Esophagus squamous epithelium (tissue), 5 donors: ENCODE data around the gene KIF4B. TPM values are rescaled to one million over a fixed set of nuclear protein-coding genes. Genes with fewer than 3 reads are reported as not detected.

ENCODE experiments used
- DNase-seq: peaks from one replicate; lab custom pipeline; 2025; lab: John Stamatoyannopoulos, UW
- H3K27ac ChIP-seq, 4 donors: fragments of 200-600 bp; sonication (generic); one replicate each; pipeline ENCODE4 v1.5.1; 2016 to 2019; ENCODE audit warnings: mild to moderate bottlenecking in 1 of 4
- H3K27me3 ChIP-seq, 4 donors: fragments of 200-600 bp; sonication (generic); 1 replicate in 3 of 4; 2 replicates in 1 of 4; pipeline versions ENCODE4 v1.5.1 to v1.6.0; 2017 to 2021; ENCODE audit warnings: antibody characterized with exemption in 1 of 4
- H3K36me3 ChIP-seq, 3 donors: fragments of 200-600 bp; sonication (generic); one replicate each; pipeline ENCODE4 v1.5.1; 2016 to 2019
- H3K4me1 ChIP-seq, 3 donors: fragments of 200-600 bp; sonication (generic); one replicate each; pipeline ENCODE4 v1.5.1; 2017 to 2019
- H3K4me3 ChIP-seq, 4 donors: fragments of 200-600 bp; sonication (generic); 1 replicate in 3 of 4; 2 replicates in 1 of 4; pipeline ENCODE4 v1.5.1; 2016 to 2019; ENCODE audit warnings: mild to moderate bottlenecking in 2 of 4, moderate library complexity in 1 of 4
- H3K9me3 ChIP-seq, 3 donors: fragments of 200-600 bp; sonication (generic); one replicate each; pipeline ENCODE4 v1.5.1; 2016 to 2019
- CTCF ChIP-seq, 6 experiments: fragments of 450-650 bp in 4 of 6; fragments of 200-600 bp in 2 of 6; sonication (generic) in 2 of 6; IDR thresholded peaks; one replicate each; pipeline ENCODE4 v1.5.1; 2016 to 2019; ENCODE audit warnings: antibody characterized with exemption in 6 of 6, mild to moderate bottlenecking in 4 of 6, moderate library complexity in 4 of 6
- POLR2A ChIP-seq, 4 donors: fragments of 450-650 bp; IDR thresholded peaks; one replicate each; pipeline ENCODE4 v1.6.1; 2017; ENCODE audit warnings: antibody characterized with exemption in 4 of 4, mild to moderate bottlenecking in 4 of 4, moderate library complexity in 3 of 4
- WGBS, 2 donors: methylation state at CpG; one replicate each; pipeline ENCODE4 v1.1.5; 2018; 5-methylcytosine and 5-hydroxymethylcytosine counted together
- intact Hi-C: fragments of 100-400 bp; cut with DNase I; formaldehyde crosslinking; loops from one replicate; pipeline ENCODE4 v1.15.0; 2022
- total RNA-seq, 4 donors: library from RNA; depleted of rRNA; stranded (reverse); fragments of >200 nt; gene quantifications; one replicate each; pipeline ENCODE4 v1.1.0, GENCODE V29; 2016
- donor health status: DM: yes; HTN: yes; CAD: no.

The KIF4B gene
- not detected for total RNA-seq

GRCh38 chr5:155013526-155013925 is at the start of gene KIF4B:
Gene KIF4B (plus strand): TSS chr5:155013755. CDS start chr5:155013860, 105 bp downstream.
- intact Hi-C loops, result no loop called here
- Histone ChIP-seq H3K27me3 (peaks cover 0 to 6% (median 0%) of the 10 kb centered on the region in 4 donors), H3K4me3 (no peak within 1 kb of the TSS), H3K36me3 (no peaks in the 10 kb centered on the region), H3K27ac (no peak within 1 kb of the TSS), H3K4me1 (no peaks in the 10 kb centered on the region), H3K9me3 (no peaks in the 10 kb centered on the region)
- TF ChIP-seq POLR2A (IDR thresholded peaks at IDR 0.05), result no peak
- no peak for TF ChIP-seq CTCF (IDR thresholded peaks at IDR 0.05)
- WGBS, 2 donors, result 89 to 92% methylated on average over 6 to 14 of the region's 21 CpGs
- DNase-seq, result no peak

GRCh38 chr5:154966081-154966841 is 47.3 kb upstream of the KIF4B start:
- 79 to 83% methylated on average over 6 to 7 of the region's 7 CpGs for whole genome bisulfite sequencing, 2 donors
- intact Hi-C loops, result no loop called here
- Histone ChIP-seq H3K4me3 (no peak overlapping the region), H3K4me1 (peaks cover 0 to 5% (median 0%) of the 10 kb centered on the region in 3 donors), H3K36me3 (peaks cover 0 to 57% (median 3%) of the 10 kb centered on the region in 3 donors), H3K27ac (peak overlapping the region in 1 of 4 donors; percentile 18), H3K9me3 (no peaks in the 10 kb centered on the region), H3K27me3 (no peaks in the 10 kb centered on the region)
- TF ChIP-seq POLR2A (IDR thresholded peaks at IDR 0.05), result no peak
- TF ChIP-seq CTCF (IDR thresholded peaks at IDR 0.05), result no peak
- no peak for DNase-seq

- TF ChIP-seq CTCF (IDR thresholded peaks at IDR 0.05) (no peak), POLR2A (IDR thresholded peaks at IDR 0.05) (no peak)
- no peak for DNase-seq
- Histone ChIP-seq H3K4me1 (peaks cover 0 to 5% (median 0%) of the 10 kb centered on the region in 3 donors), H3K9me3 (no peaks in the 10 kb centered on the region), H3K27me3 (no peaks in the 10 kb centered on the region), H3K4me3 (no peak overlapping the region), H3K36me3 (peaks cover 0 to 51% (median 0%) of the 10 kb centered on the region in 3 donors), H3K27ac (peak overlapping the region in 1 of 4 donors; percentile 18)
- intact Hi-C loops, result no loop called here
- WGBS, 2 donors, result 89 to 93% methylated on average over 3 of the region's 3 CpGs
These were observed 46.7 kb upstream of the KIF4B start for GRCh38 chr5:154966874-154967273.

- Histone ChIP-seq H3K36me3 (peaks cover 0 to 46% (median 0%) of the 10 kb centered on the region in 3 donors), H3K4me3 (no peak overlapping the region), H3K27ac (no peak overlapping the region), H3K27me3 (no peaks in the 10 kb centered on the region), H3K4me1 (peaks cover 0 to 5% (median 0%) of the 10 kb centered on the region in 3 donors), H3K9me3 (no peaks in the 10 kb centered on the region)
- 71 to 83% methylated on average over 5 of the region's 5 CpGs for WGBS, 2 donors
- no peak for DNase-seq
- intact Hi-C loops, result no loop called here
- TF ChIP-seq CTCF (IDR thresholded peaks at IDR 0.05) (peak in 5 of 6 experiments; percentile 16 to 50 (median 30)), POLR2A (IDR thresholded peaks at IDR 0.05) (no peak)
These were observed 46.0 kb upstream of the KIF4B start for GRCh38 chr5:154967421-154968024.

- DNase-seq, result no peak
- peaks cover 0 to 5% (median 0%) of the 10 kb centered on the region in 3 donors for H3K4me1 ChIP-seq
- H3K27me3 ChIP-seq, result no peaks in the 10 kb centered on the region
- no peaks in the 10 kb centered on the region for H3K9me3 ChIP-seq
- TF ChIP-seq CTCF (IDR thresholded peaks at IDR 0.05), result no peak
- H3K36me3 ChIP-seq, result peaks cover 0 to 38% (median 0%) of the 10 kb centered on the region in 3 donors
- intact Hi-C loops, result no loop called here
- no peak overlapping the region for H3K27ac ChIP-seq
- no peak overlapping the region for H3K4me3 ChIP-seq
- 84 to 92% methylated on average over 5 of the region's 5 CpGs for WGBS, 2 donors
These were observed 44.6 kb upstream of the KIF4B start for GRCh38 chr5:154968953-154969352.
